HG03378 (cell line): ENCODE data around the gene DNAJA4.

ENCODE experiments used
- ATAC-seq: cut with Tn5 transposase; IDR thresholded peaks from one replicate; pipeline ENCODE4 v1.9.1; 2021; ENCODE audit warnings: mild to moderate bottlenecking, moderate library complexity; ENCODE audit not compliant: unreplicated experiment

DNAJA4 gene

GRCh38 chr15:78276064-78276943 lies 11.9 kb downstream of the DNAJA4 start:
- ATAC-seq = no peak

- ATAC-seq = no peak
Measured at GRCh38 chr15:78280319-78281072, 16.1 kb downstream of the DNAJA4 start.

DNA sequence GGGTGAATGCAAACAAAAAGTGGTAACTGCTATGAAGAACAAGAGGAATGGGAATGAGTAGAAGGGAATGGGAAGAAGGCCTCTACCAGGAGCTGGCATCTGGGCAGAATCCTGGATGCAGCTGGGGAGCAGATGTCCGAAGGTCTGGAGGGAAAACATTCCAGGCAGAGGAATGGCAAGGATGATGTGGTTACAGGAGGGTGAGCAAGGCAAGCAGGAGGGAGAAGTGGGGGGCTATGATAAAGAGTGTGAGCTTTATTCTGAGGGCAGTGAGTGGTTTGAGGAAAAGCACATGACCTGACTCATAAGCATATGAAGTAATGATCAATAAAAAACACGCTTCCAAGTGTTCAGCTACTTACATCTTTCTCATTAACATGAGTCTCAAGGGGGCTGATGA lies 18.0 kb downstream of the DNAJA4 start:
- ATAC-seq = no peak

DNA sequence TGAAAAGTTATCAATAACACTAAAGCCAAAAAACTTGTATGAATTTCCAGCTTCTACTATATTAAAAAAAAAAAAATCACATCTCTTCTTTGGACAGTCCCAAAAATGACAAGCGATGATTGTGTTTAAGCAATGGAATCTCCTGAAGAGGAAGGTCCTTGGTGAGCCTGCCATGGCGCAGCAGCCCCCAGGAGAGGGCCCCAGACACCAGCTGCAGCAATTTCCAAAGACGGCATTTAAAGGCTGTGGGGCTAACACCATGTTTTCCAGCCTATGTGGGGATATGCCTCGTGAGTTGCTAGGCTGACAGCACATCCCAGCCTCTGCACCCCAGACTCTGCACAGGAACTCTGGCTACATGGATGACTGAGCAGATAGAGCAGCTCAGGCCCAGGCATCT lies 20.4 kb downstream of the DNAJA4 start:
- no peak for ATAC-seq

GRCh38 chr15:78290222-78290621 lies 25.9 kb downstream of the DNAJA4 start:
- ATAC-seq = no peak

DNA sequence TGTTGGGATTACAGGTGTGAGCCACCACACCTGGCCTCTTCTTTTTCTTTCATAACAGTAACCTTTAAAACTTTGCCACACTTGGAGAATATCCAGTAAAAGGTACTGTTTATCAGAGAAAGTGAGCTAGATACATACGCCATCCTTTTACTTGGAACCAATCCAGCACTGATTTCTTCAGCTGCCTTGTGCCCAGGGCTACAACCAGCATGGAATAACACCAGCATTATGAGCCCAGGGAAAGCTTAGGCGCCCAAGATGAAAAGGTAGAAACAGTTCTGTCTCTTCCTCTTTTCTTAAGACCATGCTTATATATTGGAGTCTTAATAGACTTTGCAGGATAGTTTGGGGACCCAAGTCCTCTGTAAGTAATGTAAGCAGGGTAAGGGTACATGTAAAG lies 26.7 kb downstream of the DNAJA4 start:
- no peak for ATAC-seq

DNA sequence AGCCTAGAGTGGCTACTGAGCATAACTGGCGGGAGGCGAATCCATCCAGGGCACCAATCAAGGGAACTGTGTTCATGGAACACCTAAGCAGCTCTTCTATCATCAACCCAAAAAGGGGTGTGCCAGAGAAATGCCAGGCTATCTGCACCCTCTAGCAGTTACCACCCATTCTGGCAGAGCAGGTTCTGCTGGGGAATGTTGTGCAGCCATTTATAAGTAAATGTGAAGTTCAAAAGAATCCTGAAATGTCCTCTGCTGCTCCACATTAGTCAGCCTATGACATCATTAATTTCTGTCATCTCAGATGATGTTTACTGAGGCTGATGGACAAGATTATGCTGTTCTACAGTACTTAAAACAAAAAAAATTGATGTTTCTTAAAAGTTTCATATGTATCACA lies 27.3 kb downstream of the DNAJA4 start:
- ATAC-seq = no peak

- no peak for ATAC-seq
Measured at GRCh38 chr15:78292219-78292618, 27.9 kb downstream of the DNAJA4 start.

GRCh38 chr15:78299101-78299930 lies 35.0 kb downstream of the DNAJA4 start, which contains the start of gene SKIC8:
Gene SKIC8, minus strand, starts transcription at chr15:78299609. Its CDS starts 3,923 bp downstream, at chr15:78295686.
- ATAC-seq = peak; percentile 60

- no peak for ATAC-seq
Measured at GRCh38 chr15:78301326-78301725, 37.0 kb downstream of the DNAJA4 start.

GRCh38 chr15:78301828-78302227 lies 37.5 kb downstream of the DNAJA4 start:
- ATAC-seq = no peak

DNA sequence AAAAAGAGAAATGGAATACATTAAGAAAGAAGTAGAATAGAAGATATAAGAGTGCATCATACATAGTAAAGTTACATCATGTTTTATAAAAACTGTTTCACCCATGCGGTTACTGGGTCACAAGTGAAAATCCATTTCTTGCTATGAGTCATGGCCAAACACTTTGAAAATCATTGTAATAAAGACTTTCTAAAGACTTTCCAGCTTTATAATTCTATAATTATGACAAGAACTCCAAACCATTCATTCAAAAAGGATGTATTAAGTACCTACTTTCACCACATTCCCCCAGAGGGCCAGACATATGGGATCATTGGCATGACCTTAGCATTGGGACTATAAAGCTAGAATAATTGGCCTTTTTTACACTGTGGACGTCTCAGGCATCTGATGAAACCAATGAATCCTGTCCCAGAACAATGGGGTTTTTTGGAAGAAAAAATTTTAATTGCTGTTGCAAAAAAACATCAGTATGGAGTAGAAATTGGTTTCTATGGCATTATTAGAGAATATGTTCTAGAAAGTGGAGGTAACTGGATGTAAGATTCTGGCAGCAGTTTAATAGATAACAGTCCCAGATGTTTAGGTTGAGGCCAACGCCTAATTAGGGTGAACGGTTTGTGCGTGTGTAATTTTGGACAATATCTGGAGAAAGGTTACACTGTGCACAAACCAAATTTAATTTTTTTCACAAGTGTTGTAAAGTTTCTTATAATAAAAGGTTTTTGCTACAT lies 38.4 kb downstream of the DNAJA4 start:
- ATAC-seq = no peak

- no peak for ATAC-seq
Measured at GRCh38 chr15:78304216-78305066, 40.1 kb downstream of the DNAJA4 start.

DNA sequence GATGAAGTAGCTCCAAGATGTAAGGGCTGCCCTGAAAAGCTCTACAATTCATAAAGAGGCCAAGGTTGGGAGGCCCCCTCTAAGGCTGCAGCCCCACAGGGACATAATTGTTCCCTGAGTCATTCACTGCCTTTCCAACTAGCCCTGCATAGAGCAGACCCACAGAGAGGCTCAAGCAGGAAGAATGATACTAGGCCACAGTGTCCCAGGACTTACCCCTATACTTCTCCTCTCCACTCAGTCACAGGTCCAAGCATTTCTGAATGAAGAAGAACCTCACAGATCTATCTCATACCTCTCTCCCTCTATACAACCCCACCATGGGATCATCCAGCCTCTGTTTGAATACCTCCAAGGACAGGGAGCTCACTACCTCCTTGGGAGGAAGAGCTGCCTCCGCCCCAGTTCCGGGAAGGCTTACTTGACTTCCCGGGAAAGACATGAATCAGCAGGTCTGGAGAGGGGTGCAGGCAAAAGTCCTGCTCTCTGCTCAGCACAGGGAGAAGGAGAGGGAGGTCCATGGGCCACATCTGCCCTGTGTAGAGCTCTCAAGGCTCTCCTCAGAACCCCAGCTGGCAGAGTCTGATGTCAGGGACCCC lies 41.9 kb downstream of the DNAJA4 start:
- ATAC-seq = no peak

DNA sequence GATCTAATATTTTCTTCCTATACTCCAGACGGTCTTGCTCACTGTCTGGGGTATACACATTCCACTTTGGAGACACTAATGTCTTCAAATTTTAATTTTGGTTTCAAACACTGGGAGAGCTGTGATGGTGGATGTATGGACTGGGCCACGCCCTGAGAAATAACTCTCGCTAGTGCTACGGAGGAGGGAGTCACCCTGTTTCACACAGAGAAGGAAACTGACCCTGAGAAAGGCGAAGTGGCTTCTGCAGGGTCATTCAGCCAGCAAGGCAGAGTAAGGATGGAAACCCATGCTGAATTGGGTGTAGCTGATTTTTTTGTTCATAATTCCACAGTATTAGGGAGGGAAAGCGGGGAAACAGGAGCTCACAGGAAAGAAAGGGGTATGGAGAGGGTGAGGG lies 43.6 kb downstream of the DNAJA4 start:
- ATAC-seq = no peak

- ATAC-seq = no peak
Measured at GRCh38 chr15:78308422-78309032, 44.2 kb downstream of the DNAJA4 start.

GRCh38 chr15:78311292-78311691 lies 46.9 kb downstream of the DNAJA4 start:
- no peak for ATAC-seq

DNA sequence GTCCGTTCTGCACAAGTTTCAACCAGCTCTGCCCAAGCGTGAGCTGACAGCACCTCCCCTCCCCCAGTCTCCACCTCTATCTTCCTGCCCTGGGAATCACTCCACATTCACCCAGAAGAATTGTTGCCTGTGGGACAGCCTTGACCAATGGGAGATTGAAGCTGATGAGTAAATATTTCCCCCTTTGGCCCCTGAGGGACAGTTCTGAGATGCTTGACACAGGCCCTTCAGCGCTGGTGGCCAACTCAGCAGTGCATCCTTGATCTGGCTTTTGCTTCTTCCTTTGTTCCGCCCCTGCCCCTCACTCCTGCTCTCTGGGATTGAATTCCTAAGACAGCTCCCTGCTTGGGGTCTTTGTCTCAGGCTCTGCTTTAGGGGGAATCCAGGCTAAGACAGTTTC lies 48.2 kb downstream of the DNAJA4 start:
- no peak for ATAC-seq

GRCh38 chr15:78312957-78313356 lies 48.6 kb downstream of the DNAJA4 start:
- ATAC-seq = no peak
